OCI-LY7 (cell line): ENCODE measurements around the gene HSPB6.

ENCODE experiments used
- EZH2phosphoT487 ChIP-seq: fragments of 200-600 bp; sonication (generic); IDR thresholded peaks from 2 replicates; pipeline ENCODE4 v1.6.1; 2018; ENCODE audit warnings: low read depth, borderline replicate concordance, mild to moderate bottlenecking, mixed run types, antibody characterized with exemption, low read length, moderate library complexity, mixed read lengths
- TF ChIP-seq, protein P1 (sequence below): fragments of 200-600 bp; sonication (generic); conservative IDR thresholded peaks from 2 replicates; pipeline ENCODE4 v1.5.1; 2014; ENCODE audit warnings: mild to moderate bottlenecking, antibody characterized with exemption, low read length, moderate library complexity, mixed read lengths

DNA sequence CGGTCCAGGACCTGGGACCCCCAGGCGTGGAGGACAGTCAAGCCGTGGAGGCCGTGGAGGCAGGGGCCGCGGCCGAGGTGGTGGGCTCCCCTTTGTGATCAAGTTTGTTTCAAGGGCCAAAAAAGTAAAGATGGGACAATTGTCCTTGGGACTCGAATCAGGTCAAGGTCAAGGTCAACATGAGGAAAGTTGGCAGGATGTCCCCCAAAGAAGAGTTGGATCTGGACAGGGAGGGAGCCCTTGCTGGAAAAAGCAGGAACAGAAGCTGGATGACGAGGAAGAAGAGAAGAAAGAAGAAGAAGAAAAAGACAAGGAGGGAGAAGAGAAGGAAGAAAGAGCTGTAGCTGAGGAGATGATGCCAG, 36.7 kb downstream of the HSPB6 start:
- TF ChIP-seq, protein P1, sequence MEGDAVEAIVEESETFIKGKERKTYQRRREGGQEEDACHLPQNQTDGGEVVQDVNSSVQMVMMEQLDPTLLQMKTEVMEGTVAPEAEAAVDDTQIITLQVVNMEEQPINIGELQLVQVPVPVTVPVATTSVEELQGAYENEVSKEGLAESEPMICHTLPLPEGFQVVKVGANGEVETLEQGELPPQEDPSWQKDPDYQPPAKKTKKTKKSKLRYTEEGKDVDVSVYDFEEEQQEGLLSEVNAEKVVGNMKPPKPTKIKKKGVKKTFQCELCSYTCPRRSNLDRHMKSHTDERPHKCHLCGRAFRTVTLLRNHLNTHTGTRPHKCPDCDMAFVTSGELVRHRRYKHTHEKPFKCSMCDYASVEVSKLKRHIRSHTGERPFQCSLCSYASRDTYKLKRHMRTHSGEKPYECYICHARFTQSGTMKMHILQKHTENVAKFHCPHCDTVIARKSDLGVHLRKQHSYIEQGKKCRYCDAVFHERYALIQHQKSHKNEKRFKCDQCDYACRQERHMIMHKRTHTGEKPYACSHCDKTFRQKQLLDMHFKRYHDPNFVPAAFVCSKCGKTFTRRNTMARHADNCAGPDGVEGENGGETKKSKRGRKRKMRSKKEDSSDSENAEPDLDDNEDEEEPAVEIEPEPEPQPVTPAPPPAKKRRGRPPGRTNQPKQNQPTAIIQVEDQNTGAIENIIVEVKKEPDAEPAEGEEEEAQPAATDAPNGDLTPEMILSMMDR, result no peak
- TF ChIP-seq EZH2phosphoT487, result no peak
